HG03097 (cell line): Measurements from ENCODE around the gene NHSL1.

Experiments used
- ATAC-seq: cut with Tn5 transposase; IDR thresholded peaks from one replicate; pipeline ENCODE4 v1.9.1; 2021; ENCODE audit not compliant: unreplicated experiment, low FRiP score

Gene NHSL1

GRCh38 chr6:138382498-138383265, 116.6 kb downstream of the NHSL1 start:
- ATAC-seq: no peak

GRCh38 chr6:138378463-138378862, 120.8 kb downstream of the NHSL1 start:
- ATAC-seq: no peak

GRCh38 chr6:138377844-138378243, 121.5 kb downstream of the NHSL1 start, which contains the start of gene SMIM28:
Gene SMIM28, plus strand, starts transcription at chr6:138377905. Its CDS starts 168 bp downstream, at chr6:138378073.
- no peak for ATAC-seq

- no peak for ATAC-seq
Measured at GRCh38 chr6:138377042-138377441, 122.3 kb downstream of the NHSL1 start.

- ATAC-seq: no peak
Measured at GRCh38 chr6:138374815-138375214, 124.5 kb downstream of the NHSL1 start.

GRCh38 chr6:138374230-138374629, 125.1 kb downstream of the NHSL1 start:
- no peak for ATAC-seq

- ATAC-seq: no peak
Measured at GRCh38 chr6:138372711-138373463, 126.4 kb downstream of the NHSL1 start.
